ENCODE measurements around the gene CELF6.

The CELF6 gene

DNA sequence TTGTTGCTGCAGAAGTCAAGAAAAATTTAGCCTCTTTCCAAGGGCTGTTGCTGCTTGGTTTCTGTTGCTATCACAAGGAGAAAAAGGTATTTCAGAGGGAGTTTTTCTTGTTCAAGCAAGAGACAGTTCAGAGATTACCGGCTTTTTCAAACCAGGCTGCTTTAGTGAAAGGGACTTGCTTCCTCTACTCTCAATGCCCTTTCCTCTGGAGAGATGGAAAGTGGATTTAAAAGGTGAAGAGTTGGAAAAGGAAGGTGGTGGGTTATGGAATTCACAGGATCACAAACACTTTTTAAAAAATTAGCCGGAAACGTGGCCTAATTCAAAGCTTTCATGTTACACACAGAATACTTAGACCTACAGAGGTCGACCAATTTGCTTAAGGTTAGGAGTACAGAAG is 48.7 kb downstream of the CELF6 start:
- no peak for DNase-seq

DNA sequence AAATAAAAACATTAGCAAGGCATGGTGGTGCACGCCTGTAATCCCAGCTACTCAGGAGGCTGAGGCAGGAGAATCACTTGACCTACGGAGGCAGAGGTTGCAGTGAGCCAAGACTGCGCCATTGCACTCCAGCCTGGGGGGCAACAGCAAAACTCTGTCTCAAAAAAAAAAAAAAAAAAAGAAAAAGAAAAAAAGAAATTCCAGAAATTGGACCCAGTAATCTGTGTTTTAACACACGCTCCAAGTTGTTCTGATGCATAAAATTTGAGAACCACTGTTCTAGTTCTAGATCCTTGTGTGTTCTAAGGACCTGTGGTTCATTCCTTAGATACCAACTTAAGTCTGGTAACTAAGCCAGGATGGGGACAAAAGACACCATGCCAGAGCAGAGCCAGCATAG is 50.2 kb downstream of the CELF6 start:
- no peak for DNase-seq

DNA sequence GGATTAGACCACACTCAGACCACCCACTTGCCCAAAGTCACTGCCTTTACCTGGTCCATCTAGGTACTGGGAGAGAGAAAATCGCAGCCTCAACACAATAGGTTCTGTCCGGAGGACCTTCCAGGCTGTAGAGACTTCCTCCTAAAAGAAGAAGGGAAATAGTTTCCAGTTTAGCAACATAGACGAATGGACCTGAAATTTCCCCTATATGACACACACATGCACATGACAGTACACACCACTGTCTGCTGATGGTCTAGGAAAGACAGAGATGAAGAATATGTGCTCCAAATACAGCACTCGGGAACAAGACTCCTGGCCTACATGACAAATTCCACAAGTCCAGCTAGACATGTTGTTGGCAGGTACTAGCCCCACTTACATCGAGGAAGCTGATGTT is 54.9 kb downstream of the CELF6 start:
- DNase-seq: no peak

DNA sequence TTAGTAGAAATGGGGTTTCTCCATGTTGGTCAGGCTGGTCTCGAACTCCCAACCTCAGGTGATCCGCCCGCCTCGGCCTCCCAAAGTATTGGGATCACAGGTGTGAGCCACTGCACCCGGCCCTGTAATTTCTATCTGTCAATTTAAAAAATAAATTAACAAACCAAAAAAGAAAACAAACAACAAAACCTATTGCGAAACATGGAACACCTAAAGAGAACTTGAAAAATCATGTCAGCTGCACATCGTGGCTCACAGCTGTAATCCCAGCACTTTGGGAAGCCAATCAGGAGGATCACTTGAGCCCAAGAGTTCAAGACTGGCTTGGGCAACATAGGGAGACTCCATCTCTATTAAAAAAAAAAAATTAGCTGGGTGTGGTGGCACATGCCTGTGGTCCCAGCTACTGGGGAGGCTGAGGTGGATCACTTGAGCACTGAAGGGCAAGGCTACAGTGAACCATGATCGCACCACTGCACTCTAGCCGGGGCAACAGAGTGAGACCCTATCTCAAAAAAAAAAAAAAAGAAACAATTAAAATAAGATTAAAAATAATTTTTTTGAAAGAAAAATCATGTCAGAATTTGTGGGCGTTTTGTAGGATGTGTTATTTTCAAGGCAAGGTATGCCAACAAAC is 67.2 kb downstream of the CELF6 start:
- DNase-seq: no peak

DNA sequence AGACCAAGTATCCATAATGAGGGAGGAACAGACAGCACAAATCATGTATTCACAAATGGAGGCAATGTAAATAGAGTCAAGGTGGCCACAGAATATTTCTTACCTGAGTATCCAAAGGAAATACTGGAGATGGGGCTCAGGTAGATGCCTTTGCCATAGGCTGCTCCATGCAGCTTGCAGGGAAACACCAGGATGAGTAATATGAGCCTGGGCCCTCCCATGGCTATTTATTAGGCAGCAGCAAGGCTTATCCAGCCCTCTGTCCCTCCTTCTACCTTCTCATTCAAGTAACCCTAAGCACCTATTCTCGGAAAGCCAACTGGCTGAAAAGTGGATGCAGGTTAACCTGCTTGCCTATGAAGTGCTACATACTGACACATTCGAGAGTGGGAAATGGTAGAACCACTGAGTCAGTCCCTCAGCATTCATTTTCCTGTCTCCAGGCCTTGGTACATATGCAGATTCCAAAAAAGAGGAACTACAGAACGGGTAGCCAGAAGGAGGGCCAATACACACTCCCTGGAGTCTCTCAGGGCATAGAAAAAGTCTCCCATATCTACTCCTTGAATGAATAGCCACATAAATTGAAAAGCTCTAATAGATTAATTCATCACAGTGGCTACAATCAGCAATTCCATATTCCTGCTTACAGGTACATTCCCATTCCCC is 70.7 kb downstream of the CELF6 start:
- DNase-seq: no peak

DNA sequence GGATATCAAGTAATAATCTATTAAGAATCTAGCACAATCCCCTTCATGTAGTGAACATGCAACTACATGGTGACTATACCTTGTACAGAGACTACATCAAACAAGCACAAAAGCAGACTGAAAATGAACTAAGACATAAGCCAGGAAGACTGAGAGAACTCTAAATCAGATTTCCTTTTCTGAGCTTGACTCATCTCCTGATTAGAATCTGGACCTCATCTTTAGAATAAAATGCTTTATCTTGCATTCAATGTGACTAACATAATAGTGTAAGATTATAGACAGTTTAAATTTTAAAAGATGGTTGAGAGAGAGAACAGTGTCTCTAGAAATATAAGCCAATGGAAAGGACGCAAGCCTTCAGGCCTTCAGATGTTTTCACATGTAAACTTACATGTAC is 71.4 kb downstream of the CELF6 start:
- no peak for DNase-seq

DNA sequence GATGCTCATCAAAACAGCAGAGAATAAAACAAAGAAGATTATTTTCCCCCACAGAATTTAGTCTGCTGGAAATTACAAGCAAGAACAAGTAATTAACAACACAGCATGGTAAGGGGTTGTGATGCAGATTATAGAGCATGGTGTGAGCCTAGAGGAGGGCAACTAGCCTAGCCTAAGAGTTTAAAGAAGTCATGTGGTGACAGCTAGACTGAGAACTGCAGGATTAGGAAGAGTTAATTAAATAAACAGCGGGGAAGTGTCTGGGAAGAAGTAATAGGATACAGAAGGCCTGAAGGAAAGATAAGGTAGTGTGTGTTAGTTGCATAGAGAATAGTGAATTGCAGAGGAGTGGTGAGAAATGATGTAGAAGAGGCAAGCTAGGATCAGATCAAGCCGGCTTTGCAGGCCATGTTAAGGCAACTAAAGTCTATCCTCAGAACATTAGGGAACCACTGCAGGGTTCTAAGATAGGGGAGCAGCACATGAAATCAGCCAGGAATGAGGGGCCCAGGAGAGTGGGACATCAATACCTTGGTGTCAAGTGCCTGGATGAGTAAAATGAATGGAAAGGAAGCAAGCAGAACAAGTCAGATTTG is 77.1 kb downstream of the CELF6 start:
- no peak for DNase-seq

DNA sequence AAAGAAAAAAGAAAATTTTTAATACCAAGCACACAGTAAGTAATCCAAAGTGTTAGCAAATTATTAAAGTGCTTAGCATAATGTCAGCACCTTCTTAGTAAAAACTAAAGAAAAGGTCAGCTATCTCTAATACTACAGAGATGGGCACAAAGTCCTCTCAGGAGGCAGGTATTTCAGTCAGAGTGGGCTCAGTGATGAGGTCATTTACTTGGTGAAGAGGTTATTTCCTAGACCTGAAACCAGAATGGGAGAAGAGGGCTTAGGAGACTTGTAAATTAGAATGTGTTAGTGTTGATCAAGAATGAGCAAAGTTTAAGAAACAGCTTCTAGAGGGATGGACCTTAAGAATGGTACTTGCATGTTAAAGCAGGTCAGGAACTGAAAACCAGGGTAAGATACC is 80.3 kb downstream of the CELF6 start:
- no peak for DNase-seq

DNA sequence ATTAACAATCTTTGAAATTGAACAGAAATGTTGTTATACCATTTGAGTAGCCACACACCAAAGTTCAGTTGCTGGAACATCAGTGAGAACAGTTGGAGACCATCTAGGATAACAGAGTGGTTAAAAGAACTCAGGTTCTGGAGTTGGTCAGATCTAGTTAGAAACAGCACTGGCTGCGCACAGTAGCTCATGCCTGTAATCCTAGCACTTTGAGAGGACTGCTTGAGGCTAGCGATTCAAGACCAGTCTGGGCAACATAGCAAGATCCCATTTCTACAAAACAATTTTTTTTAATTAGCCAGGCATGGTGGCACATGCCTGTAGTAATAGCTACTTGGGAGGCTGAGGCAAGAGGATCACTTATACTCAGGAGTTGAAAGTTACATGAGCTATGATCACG is 81.4 kb downstream of the CELF6 start:
- no peak for DNase-seq

DNA sequence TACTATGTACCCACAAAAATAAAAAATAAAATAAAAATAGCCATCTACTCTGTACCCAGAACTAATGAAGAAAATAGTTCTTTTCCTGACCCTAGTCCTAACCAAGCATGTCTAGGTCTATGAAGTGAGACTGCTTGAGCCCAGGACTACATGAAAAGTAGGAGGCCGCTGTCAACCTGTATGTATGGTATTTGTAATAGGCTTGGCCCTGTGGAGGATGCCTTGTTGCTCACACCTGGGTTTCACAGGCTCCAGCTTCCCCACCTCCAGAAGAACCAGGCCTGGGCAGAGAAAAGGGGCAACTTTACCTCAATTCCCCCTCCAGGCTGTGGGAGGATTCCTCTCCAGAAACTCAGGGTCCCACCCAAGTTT is 82.1 kb downstream of the CELF6 start:
- DNase-seq: no peak

DNA sequence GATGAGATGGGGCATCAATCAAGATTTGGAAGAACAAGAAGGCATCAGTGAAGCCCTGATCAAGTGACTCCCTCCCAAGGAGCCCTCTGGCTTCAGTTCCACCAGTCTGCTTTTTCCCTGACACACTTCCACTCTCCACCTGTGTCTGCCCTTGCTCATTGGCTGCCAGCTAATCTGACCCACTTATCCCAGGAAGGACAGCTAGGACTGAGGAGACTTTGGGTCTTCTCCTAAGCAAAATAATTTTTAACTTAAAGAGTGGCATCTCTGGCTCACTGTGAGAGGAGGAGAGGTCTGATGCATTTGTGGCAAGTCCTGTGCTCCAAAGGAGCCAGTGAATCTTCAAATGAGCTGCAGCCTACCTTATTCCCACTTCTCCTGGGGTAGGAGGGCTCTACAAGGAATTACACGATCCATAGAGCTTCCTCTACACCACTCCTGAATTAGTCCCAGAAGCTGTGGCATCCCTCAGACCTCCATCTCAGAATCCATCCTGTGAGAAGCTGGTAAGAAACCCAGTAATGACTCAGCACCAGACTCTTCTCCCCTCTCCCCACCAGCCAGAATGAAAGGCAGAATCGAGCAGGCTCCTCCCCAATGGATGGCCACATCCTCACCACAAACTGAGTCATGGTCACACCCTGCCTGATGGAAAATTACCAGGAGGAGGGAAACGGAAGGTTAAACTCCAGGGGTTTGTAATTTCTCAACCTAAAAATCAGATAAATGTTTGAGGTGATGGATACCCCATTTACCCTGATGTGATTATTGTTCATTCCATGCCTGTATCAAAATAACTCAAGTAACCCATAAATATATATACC is 82.7 kb downstream of the CELF6 start:
- DNase-seq: no peak

DNA sequence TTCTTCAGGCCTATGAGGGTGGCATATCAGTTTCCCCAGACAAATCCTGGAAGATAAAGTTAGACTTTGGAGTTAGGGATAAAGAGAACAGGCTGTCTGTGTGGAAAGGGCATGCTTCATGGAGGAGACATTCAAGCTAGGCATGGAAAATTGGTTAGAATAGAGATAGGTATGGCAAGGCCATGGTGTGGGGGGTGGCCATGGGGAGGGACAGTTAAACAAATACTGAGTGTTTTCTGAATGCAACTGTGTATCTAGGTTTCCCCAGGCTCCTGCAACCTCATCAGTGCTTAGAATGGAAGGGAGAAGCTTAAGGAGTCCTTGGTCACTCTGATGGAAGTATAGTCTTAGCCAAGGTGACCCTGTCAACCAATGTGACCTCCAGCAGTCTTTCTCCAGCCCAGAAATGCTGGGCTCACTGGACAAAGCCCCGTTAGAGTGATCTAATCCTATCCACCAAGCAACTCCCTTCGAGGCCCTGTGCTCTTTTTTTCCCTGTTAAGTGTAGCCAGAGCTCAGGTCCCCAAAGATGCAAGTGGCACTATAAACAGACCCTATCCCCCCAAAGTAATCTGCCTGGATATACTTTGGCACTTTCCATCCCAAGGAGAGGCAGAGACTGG is 83.5 kb downstream of the CELF6 start:
- no peak for DNase-seq

DNA sequence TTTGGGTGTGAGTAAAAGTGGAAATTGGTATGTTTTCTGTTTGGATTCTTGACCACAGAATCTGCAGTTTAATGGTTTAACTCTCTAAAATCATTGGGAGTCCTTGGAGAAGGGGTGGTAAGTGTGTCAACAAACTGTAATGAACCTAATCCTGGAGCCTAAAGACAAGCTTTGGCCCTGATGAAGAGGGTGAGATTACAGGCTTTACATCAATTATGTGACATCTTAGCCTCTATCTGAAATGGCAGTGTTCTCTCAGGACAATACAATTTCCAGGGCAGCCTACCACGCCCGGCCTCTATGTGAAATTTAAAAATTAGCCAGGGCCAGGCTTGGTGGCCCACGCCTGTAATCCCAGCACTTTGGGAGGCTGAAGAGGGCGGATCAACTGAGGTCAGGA is 84.7 kb downstream of the CELF6 start:
- DNase-seq: no peak

Measured in midbrain (tissue), 1 donor.